CD4-positive, alpha-beta T cell treated with Interferon alpha-2 for 1 hour (primary cell): ENCODE data around the gene ADGRL2.

Experiments used
- DNase-seq, 2 donors: peaks; one replicate each; pipeline ENCODE4 v3.0.0-alpha.2; 2020 to 2022

Gene ADGRL2

DNA sequence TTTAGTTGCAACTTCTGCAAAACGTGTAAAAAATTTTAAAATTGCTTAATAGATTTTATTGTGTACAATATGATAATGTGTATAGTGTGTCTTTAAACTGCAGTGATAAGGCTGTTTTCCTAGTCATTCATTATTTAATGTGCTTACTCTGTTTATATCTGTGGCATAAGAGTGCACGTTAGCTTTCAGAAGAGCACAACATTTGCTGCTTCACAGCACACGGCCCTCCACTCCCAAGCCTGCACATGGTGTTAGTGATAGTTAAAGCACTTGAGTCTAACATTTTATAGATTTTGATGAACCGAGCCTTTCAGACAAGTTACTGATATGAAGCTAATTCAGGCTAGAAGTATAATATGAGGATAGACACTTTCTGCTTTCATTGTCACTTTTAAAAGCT, 120.6 kb downstream of the ADGRL2 start:
- no peak for DNase-seq

- DNase-seq = no peak
Observed at GRCh38 chr1:81921851-81922462, 121.2 kb downstream of the ADGRL2 start.

DNA sequence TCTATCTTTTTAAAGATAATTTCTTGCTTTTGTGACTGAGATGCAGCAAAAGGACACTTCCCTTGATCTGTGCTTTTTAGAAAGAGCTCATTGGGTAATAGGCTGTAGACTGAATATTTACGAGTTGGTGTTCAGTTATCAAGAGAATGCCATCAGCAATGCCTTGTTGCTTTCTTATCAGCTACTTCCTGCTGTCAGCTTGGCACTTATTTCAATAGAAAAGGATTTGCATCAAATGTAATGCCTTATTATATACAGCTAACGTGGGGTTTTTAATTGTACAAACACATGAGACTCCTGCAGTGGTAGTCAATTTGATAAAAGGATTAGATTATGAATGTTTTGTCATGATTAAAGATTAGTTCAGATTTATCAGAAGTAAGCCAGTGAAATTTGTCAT, 122.2 kb downstream of the ADGRL2 start:
- no peak for DNase-seq

- DNase-seq = no peak
Observed at GRCh38 chr1:81929106-81929505, 128.4 kb downstream of the ADGRL2 start.

GRCh38 chr1:81936853-81937252, 136.1 kb downstream of the ADGRL2 start:
- no peak for DNase-seq

GRCh38 chr1:81937791-81938450, 137.2 kb downstream of the ADGRL2 start:
- DNase-seq = no peak

GRCh38 chr1:81948495-81948894, 147.8 kb downstream of the ADGRL2 start:
- DNase-seq = no peak

GRCh38 chr1:81949421-81949820, 148.7 kb downstream of the ADGRL2 start:
- no peak for DNase-seq

DNA sequence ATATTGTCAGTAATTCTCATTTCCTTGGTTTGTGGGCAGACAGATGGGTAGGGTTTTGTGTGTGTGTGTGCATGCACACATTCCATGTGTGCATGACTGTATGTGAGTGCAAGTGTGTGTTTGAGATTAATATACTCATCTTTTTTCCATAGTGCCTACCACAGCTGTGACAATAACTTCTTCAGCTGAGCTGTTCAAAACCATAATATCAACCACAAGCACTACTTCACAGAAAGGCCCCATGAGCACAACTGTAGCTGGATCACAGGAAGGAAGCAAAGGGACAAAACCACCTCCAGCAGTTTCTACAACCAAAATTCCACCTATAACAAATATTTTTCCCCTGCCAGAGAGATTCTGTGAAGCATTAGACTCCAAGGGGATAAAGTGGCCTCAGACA, 149.3 kb downstream of the ADGRL2 start:
- DNase-seq = no peak

- no peak for DNase-seq
Observed at GRCh38 chr1:81950591-81951244, 150.0 kb downstream of the ADGRL2 start.

- no peak for DNase-seq
Observed at GRCh38 chr1:81954534-81955020, 153.8 kb downstream of the ADGRL2 start.

DNA sequence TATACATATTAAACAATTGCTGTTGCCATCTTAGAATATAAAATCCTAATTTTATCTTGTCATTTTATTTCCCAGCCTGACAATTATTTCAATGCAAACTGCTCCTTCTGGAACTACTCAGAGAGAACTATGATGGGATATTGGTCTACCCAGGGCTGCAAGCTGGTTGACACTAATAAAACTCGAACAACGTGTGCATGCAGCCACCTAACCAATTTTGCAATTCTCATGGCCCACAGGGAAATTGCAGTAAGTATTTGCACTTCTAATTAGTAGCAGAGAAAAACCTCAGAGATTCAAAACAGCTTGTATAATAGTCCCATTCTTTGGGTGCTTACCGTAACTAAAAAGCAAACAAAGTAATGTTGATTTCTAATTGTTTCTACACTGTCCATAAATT, 167.2 kb downstream of the ADGRL2 start:
- no peak for DNase-seq

- DNase-seq = no peak
Observed at GRCh38 chr1:81970416-81970815, 169.7 kb downstream of the ADGRL2 start.

DNA sequence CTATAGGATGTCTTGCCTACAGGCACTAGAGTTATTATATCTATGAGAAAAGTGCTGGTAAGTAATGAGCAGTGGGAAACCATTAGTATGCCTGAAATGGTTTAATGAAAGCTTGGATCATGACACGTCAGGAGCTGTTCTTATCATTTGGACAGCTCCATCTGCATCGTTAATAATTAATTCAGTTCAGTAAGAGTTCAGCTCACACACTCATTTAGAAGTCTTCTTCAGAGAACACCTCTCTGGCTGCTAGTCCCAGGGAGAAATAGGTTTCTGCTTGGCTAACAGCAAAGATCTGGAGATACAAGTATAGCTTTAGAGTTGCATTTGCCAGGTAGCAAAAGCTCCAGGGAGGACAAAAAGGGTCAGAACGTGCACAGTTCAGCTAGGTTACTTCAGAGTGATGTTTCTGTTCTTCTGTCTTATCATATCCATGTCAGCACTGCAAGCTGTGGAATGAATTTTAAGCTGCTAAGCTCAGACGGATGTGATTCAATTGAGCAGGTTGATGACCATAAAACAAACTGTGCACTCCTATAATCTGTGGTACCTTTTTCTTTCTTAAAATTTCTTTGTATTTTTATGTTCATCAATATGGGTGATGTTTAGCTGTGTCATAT, 173.6 kb downstream of the ADGRL2 start:
- no peak for DNase-seq

DNA sequence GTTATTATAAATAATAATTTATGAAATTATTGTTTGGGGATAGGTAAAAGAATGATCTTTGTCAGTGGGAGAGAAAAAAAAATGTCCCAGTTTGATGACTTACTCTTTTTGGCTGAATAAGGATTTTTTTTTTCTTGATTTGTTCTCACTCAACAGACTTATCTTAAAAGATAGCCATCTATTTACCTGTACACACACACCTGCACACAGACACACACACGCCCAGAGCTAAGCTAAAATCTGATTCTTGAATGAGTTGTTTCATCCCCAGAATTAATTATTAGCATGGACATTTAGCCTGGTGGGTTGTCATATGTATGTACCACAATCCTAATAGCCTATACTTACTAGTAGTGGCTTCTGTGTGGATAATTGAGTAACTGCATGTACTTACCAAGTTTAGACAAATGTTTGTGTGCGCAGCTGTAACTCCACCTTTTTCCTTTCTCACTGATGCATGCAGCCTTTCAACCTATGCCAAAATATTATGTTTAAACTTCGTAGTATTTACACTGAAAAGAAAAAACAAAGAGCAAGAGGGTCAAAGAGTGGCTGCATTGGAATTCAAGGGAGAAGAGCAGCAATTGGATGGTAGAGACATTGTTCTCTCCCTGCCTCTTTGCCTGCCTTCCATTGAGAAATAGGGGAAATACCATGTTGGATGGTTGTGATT, 174.3 kb downstream of the ADGRL2 start:
- DNase-seq = no peak

- no peak for DNase-seq
Observed at GRCh38 chr1:81976539-81976938, 175.8 kb downstream of the ADGRL2 start.

- DNase-seq = no peak
Observed at GRCh38 chr1:81978945-81979344, 178.2 kb downstream of the ADGRL2 start.

DNA sequence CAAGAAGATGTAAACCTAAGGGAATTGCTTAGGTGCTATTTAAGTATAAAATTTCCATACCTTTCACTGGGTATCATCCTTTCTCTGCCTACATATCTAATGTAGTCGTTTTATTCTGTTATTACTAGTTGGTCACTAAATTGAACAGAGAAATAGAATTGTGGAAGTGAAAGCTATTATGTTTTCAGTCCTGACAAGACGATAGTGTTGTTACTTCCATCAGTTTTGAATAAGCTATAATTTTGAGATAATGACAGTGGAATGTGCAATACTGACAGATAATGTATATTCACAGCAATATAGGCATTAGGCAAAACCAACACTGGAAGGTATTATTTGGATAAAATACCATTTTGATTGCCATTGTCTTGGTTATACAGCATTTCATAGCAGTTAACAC, 181.8 kb downstream of the ADGRL2 start:
- DNase-seq = no peak

GRCh38 chr1:81989524-81989923, 188.8 kb downstream of the ADGRL2 start:
- no peak for DNase-seq

DNA sequence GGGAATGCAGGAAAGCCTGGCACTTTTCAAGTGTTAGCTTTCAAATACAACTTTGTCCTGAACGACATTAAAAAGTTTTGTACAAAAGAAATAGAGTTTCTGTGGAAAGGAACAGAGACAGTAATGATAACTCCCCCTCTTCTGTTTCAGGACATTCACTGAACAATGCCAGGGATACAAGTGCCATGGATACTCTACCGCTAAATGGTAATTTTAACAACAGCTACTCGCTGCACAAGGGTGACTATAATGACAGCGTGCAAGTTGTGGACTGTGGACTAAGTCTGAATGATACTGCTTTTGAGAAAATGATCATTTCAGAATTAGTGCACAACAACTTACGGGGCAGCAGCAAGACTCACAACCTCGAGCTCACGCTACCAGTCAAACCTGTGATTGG, 189.5 kb downstream of the ADGRL2 start:
- no peak for DNase-seq

DNA sequence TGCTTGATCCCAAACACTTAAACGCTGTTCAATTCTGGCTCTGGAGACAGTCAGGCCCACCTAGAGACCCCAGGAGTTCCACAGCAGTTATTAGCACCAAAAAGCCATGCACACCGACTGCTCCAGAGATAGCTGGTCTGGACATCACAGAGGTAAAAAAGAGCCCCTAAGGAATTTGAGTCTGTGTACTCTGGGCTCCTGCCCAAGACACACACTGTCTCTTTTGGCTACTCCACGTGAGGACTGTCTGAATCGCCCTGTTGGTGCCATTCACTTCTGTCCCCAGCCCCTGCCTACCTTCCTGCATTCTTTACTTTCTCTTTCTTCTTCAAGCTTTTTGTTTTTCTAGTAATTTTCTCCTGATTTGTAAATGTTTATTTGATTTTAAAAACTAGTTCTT, 197.4 kb downstream of the ADGRL2 start:
- no peak for DNase-seq

GRCh38 chr1:81999364-81999763, 198.6 kb downstream of the ADGRL2 start:
- no peak for DNase-seq

GRCh38 chr1:82000221-82000620, 199.5 kb downstream of the ADGRL2 start:
- no peak for DNase-seq
